ENCODE data around the gene PLAAT4.
"Not testable (repeated sequence)": the region's sequence is repeated elsewhere in the genome, so short reads cannot be mapped to it uniquely, and the experiment has no call there.

Gene PLAAT4

DNA sequence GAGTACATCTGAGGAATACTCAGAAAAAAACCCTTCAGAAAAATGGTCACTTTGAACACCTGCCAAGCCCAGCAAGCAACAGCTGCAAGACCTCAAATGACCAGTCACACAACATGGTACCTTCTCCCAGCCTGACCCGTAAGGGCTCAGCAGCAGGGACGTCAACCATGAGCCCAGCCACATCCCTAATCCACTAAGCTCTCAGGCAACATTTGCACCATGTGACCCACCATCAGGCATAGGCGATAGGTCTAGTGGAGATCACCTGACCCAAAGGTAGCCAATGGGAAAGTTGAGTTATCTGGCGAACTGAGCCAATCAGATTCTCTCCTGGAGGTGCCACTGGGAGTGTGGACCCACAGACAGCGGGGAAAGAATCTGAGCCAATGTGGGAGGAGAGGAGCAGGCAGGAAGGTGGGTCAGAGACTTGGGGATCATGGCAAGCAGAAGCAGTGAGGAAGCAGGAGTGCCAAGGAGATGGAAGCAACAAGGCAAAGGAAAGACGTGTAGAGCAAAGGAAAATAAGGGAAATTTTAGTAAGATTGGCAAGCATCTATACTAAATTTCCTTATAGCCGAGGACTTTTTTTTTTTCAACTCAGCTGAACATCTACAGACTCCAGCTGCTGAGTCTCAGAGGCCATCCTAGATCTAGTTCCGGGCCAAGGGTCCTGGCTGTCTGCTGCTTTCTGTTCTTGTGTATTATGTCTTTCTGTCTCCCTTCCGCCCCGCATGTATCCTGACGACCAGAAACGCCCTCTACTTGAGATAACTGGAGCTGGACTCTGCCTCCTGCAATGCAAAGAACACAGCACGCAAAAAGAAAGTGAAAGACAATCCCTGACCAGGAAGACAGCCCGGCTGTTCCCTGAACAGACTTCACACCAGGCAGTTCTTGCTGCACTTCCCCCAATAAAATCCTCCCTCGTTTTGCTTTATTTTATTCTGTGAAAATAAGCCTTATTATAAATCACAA is 37.6 kb downstream of the PLAAT4 start:
- peak; percentile 74 for DNase-seq

DNA sequence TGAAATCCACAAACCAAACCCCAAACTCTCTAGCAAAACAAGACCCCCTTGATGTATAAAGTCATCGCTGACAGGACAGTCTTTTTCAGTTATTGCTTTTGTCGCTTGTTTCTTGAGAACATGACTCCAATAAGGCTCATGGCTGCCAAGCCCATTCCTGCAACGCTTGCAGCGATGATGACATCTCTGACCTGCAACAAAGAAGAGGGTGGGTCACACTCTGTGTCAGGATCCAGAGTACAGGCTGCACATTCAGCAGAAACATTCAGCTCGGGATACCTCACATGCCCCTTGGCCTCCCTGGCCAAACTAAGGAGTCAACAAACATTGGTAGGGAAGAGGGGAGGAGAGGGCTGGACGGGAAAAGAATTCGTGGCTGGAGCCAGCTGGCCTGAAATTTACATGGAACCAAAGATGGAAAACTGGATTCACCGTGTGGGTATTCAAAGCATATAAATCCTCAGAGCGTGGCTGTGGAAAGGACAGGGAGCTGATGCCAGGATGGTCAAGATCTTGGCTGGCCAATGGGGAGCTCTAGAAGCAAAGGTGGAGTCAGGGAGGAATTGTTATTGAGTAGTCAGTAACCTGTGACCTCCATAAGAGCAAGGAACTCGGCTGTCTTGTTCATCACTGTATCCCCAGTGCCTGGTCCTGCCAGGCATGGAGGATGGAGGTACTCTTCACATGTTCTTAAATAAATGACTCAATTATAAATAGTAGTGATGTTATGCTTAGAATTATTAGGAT is 38.4 kb downstream of the PLAAT4 start:
- no peak for DNase-seq

DNA sequence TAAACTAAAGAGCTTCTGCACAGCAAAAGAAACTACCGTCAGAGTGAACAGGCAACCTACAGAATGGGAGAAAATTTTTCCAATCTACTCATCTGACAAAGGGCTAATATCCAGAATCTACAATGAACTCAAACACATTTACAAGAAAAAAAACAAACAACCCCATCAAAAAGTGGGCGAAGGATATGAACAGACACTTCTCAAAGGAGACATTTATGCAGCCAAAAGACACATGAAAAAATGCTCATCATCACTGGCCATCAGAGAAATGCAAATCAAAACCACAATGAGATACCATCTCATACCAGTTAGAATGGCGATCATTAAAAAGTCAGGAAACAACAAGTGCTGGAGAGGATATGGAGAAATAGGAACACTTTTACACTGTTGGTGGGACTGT is 42.3 kb downstream of the PLAAT4 start:
- DNase-seq = not testable (repeated sequence)

DNA sequence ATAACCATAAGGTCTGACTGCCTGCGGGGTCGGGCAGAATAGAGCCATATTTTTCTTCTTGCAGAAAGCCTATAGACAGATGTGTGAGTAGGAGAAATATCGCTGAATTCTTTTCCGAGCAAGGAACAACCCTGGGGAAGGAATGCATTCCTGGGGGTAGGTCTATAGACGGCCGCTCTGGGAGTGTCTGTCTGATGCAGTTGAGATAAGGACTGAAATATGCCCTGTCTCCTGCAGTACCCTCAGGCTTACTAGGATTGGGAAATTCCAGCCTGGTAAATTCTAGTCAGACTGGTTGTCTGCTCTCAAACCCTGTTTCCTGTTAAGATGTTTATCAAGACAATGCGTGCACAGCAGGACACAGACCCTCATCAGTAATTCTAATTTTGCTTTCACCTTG is 44.6 kb downstream of the PLAAT4 start:
- DNase-seq = not testable (repeated sequence)

DNA sequence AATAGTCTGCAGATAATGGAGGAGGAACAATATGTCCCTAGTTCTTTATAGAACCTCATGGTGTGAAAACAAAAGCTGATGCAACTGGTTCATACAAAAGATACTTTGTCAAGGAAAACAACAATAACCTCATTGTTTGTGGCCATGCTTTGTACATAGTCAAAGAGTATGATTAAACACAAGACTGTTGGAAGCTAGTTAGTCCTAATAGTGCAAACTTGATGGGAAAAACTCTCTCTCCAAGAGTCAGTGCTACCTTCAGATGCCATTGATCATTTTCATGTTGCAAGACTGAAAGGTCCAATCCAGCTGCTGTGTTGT is 46.7 kb downstream of the PLAAT4 start:
- DNase-seq = no peak

DNA sequence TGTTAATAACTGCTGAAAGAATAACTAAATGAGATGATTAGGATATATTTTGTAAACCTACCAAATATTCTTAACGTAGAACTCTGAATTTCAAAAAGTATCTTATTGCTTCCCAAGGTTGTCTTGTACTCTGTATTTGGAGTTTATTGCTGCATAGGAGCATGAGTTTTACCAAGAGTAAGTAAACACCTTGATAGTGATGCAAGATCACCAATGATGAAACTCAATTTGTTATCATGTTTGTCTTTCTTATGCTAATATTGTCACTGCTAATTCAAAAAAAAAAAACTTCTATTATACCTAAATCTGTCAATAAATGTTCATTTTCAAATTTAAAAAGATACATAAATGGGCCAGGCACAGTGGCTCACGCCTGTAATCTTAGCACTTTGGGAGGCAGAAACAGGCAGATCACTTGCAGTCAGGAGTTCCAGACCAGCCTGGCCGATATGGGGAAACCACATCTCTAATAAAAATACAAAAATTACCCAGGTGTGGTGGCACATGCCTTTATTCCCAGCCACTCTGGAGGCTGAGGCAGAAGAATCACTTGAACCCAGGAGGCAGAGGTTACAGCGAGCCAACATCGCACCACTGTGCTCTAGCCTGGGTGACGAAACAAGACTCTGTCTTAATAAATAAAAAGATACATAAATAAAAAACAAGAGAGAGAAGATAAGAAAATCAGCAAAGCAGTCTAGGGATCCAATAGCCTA is 50.0 kb downstream of the PLAAT4 start:
- no peak for DNase-seq

DNA sequence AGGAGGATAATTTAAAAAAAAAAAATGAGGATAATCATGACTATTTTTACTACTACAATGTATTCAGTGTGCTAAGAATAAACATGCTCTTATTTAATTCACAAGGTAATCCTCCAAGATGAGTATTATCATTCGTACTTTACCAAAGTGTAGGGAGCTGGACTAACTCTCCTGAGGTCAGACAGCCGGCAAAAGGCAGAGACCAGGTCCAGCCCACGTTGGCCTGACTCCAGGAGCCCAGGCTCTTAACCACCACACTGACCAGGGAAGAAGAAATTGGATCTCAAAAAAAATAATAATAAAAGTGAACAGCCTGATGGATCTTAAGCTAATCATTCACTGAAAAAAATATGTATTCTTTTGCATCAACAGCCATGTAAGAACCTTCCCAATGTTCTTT is 52.4 kb downstream of the PLAAT4 start:
- no peak for DNase-seq

DNA sequence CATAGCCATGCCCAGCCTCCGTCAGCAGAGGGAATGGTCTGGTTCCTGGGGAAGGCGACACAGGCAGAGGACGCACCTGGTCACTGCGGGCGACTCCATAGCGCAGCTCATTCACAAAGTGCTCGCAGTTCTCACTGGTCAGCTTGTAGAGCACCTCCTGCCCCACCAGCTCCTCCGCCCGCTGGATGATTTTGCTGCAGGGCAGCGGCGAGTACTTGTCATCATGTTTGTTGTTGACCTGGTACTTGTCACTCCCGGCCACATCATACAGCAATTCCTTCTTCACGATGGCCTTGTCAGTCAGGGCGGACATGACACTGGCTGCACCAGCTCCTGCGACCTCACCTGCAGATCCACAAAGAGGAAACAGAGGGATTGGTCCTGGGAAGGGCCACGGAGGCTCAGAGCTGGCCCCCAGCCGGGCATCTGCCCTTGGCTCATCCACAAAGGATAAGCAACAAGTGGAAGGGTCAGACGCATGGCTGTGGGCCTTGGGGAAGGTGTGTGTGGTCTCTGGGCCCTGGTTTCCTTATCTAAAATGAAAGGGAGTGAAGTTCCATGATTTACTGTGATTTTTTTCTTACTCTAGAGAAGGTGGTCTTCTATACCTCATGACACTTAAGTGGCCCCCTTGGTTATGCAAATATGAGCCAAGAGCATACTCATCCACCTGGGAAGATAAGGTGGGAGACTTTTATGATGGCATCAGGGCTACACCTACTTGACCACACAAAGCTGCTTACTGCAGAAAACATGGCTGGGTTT is 53.6 kb downstream of the PLAAT4 start:
- DNase-seq = no peak

DNA sequence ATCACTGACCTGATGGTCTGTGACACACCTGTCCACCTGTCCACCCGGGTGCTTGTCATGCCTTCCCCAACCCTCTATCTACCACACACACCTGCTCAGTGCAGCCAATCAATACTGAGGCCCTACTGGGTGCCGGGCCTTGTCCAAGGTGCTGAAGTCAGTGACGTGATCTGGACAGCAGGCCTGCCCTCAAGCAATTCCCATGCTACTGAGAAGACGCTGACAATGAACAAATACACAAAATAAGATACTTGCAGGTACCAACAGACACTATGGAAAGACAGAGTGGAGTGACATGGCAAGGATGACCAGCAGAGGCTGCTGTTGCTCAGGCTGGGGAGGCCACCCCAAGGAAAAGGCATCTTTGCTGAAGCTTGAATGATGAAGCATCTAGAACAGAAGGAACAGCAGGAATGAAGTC is 56.4 kb downstream of the PLAAT4 start:
- no peak for DNase-seq

DNA sequence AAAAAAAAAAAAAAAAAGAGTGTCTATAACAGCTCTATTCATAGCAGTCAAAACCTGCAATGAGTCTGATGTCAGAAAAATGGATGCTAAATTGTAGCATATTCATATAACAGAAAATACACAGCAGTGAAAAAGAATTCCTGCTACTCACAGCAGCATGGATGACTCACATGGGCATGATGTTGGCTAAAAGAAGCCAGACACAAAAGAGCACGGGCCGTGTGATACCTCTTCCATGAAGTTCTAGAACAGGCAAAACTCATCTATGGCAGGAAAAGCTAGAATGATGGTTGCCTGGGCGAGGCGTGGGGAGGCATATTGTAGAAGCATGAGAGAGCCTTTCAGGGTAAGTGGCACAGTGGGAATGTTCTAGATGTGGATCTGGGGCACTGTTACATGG is 58.7 kb downstream of the PLAAT4 start:
- DNase-seq = no peak

All from fibroblast of skin of abdomen (primary cell).